ENCODE results near the gene RUNX2.

RUNX2 gene

DNA sequence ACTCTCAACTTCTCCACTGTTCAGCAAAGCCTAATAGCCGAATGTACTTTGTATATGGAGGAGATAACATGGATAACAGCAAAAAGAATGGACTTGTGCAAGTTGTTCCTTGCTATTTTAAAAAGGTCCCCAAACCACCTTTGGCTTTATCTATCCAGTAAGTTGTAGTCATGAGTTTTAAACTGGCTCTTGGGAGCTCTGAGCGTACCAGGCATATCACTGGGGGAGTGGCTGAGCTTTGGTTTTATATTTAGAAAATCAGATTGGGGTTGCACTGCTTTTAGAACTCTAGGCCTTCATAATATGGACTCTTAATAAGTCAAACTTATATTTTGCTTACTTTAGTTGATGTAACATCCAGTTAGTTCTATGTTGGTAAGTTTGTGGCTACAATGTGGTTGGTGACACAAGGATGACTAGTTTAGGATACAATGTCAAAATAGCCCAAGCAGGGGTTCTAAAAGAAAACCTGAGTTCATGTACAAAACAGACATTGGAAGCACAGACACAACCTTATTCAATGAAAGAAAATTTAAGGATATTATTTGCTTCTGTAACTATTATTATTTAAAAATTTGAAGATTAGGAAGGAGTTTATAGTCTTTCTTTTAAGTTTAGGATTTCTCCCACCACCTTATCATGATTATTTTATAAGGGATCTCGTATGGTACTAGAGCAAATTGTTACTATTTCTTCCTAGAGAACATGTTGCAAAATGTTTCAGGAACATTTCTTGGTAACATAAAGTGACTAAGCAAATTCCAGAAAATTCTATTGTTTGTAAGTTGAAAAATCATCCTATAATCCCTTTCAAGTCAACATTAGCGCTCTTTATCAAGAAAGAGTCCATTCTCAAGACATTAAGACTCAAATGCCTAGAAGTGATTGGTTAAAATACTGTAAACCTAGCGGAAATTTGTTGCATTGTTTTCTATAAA is 215.4 kb downstream of the RUNX2 start:
- Histone ChIP-seq H3K27me3 (ENCODE audit: control insufficient read depth in 1 of 2, insufficient read depth in 2 of 2, low read length in 2 of 2) (no peaks in the 10 kb centered on the region), H3K9me3 (ENCODE audit: control insufficient read depth in 1 of 2, low read length in 2 of 2) (no peaks in the 10 kb centered on the region), H3K36me3 (ENCODE audit: control insufficient read depth in 1 of 2, insufficient read depth in 2 of 2, low read length in 2 of 2) (peaks cover 0 to 4% of the 10 kb centered on the region in 2 donors), H3K4me3 (ENCODE audit: low read depth in 1 of 2, low read length in 2 of 2) (no peak overlapping the region), H3K9ac (ENCODE audit: low read depth in 1 of 2, low read length in 2 of 2) (no peak overlapping the region), H3K27ac (ENCODE audit: low read depth, low read length) (no peak overlapping the region), H3K4me1 (ENCODE audit: control insufficient read depth in 1 of 2, insufficient read depth in 2 of 2, low read length in 2 of 2) (peaks cover 4% of the 10 kb centered on the region in 2 donors)

GRCh38 chr6:45545416-45545815 is 217.3 kb downstream of the RUNX2 start:
- H3K27ac ChIP-seq (ENCODE audit: low read depth, low read length): no peak overlapping the region
- H3K9ac ChIP-seq (ENCODE audit: low read depth in 1 of 2, low read length in 2 of 2): no peak overlapping the region
- H3K4me1 ChIP-seq (ENCODE audit: control insufficient read depth in 1 of 2, insufficient read depth in 2 of 2, low read length in 2 of 2): peaks cover 12 to 14% of the 10 kb centered on the region in 2 donors
- H3K36me3 ChIP-seq (ENCODE audit: control insufficient read depth in 1 of 2, insufficient read depth in 2 of 2, low read length in 2 of 2): peaks cover 0 to 4% of the 10 kb centered on the region in 2 donors
- H3K9me3 ChIP-seq (ENCODE audit: control insufficient read depth in 1 of 2, low read length in 2 of 2): no peaks in the 10 kb centered on the region
- H3K27me3 ChIP-seq (ENCODE audit: control insufficient read depth in 1 of 2, insufficient read depth in 2 of 2, low read length in 2 of 2): no peaks in the 10 kb centered on the region
- H3K4me3 ChIP-seq (ENCODE audit: low read depth in 1 of 2, low read length in 2 of 2): no peak overlapping the region

DNA sequence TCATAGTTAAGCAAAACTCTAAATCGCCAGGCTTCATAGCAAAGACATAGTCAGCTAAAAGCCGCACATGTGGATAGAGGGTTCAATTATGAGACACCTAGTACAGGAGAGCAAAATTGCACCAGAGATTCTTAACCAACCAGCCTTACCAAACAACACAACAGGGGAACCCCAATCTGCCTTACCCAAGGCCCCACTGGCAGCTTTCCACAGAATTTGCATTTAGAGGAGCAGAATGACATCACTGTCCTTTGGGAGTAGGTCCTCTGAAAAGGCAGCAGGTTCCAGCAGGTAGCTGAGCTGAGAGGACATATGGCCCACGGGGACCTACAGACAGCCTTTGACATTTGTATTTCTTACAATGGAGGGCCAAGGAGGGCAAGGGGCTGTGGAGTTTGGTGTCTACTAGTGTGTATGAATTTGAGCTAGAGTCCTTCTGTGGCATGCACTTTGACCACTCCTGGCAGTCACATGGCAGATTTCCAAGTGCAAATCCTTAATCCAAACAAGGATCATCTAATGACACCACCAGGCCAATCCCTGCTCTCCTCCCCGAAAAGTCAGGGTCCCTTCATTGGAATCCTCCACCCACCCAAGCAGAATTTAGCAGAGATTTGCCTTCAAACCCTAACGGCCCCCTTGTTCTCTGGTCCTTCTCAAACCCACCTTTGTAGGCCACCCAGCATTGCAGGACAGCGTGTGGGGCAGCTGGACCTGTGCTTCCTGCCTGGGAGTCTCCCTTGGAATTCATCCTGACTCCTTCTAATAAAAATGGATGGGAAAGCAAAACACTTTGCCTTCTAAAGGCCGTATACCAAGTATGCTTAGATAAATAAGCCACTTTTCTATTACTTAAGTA is 220.8 kb downstream of the RUNX2 start:
- Histone ChIP-seq H3K9me3 (ENCODE audit: control insufficient read depth in 1 of 2, low read length in 2 of 2) (no peaks in the 10 kb centered on the region), H3K9ac (ENCODE audit: low read depth in 1 of 2, low read length in 2 of 2) (no peak overlapping the region), H3K4me3 (ENCODE audit: low read depth in 1 of 2, low read length in 2 of 2) (no peak overlapping the region), H3K36me3 (ENCODE audit: control insufficient read depth in 1 of 2, insufficient read depth in 2 of 2, low read length in 2 of 2) (peaks cover 0 to 4% of the 10 kb centered on the region in 2 donors), H3K27me3 (ENCODE audit: control insufficient read depth in 1 of 2, insufficient read depth in 2 of 2, low read length in 2 of 2) (no peaks in the 10 kb centered on the region), H3K4me1 (ENCODE audit: control insufficient read depth in 1 of 2, insufficient read depth in 2 of 2, low read length in 2 of 2) (peaks cover 12 to 14% of the 10 kb centered on the region in 2 donors), H3K27ac (ENCODE audit: low read depth, low read length) (no peak overlapping the region)

- no peaks in the 10 kb centered on the region for H3K9me3 ChIP-seq (ENCODE audit: control insufficient read depth in 1 of 2, low read length in 2 of 2)
- H3K36me3 ChIP-seq (ENCODE audit: control insufficient read depth in 1 of 2, insufficient read depth in 2 of 2, low read length in 2 of 2): no peaks in the 10 kb centered on the region
- peaks cover 19 to 30% of the 10 kb centered on the region in 2 donors for H3K4me1 ChIP-seq (ENCODE audit: control insufficient read depth in 1 of 2, insufficient read depth in 2 of 2, low read length in 2 of 2)
- H3K27me3 ChIP-seq (ENCODE audit: control insufficient read depth in 1 of 2, insufficient read depth in 2 of 2, low read length in 2 of 2): no peaks in the 10 kb centered on the region
- H3K27ac ChIP-seq (ENCODE audit: low read depth, low read length): no peak overlapping the region
- no peak overlapping the region for H3K9ac ChIP-seq (ENCODE audit: low read depth in 1 of 2, low read length in 2 of 2)
- no peak overlapping the region for H3K4me3 ChIP-seq (ENCODE audit: low read depth in 1 of 2, low read length in 2 of 2)
Observed at GRCh38 chr6:45552536-45552935, 224.4 kb downstream of the RUNX2 start.

- Histone ChIP-seq H3K4me3 (ENCODE audit: low read depth in 1 of 2, low read length in 2 of 2) (no peak overlapping the region), H3K9ac (ENCODE audit: low read depth in 1 of 2, low read length in 2 of 2) (no peak overlapping the region), H3K9me3 (ENCODE audit: control insufficient read depth in 1 of 2, low read length in 2 of 2) (no peaks in the 10 kb centered on the region), H3K27me3 (ENCODE audit: control insufficient read depth in 1 of 2, insufficient read depth in 2 of 2, low read length in 2 of 2) (no peaks in the 10 kb centered on the region), H3K27ac (ENCODE audit: low read depth, low read length) (no peak overlapping the region), H3K36me3 (ENCODE audit: control insufficient read depth in 1 of 2, insufficient read depth in 2 of 2, low read length in 2 of 2) (no peaks in the 10 kb centered on the region), H3K4me1 (ENCODE audit: control insufficient read depth in 1 of 2, insufficient read depth in 2 of 2, low read length in 2 of 2) (peaks cover 13 to 23% of the 10 kb centered on the region in 2 donors)
Observed at GRCh38 chr6:45553730-45554344, 225.7 kb downstream of the RUNX2 start.

GRCh38 chr6:45554591-45554990 is 226.5 kb downstream of the RUNX2 start:
- Histone ChIP-seq H3K9ac (ENCODE audit: low read depth in 1 of 2, low read length in 2 of 2) (no peak overlapping the region), H3K4me1 (ENCODE audit: control insufficient read depth in 1 of 2, insufficient read depth in 2 of 2, low read length in 2 of 2) (peaks cover 6 to 18% of the 10 kb centered on the region in 2 donors), H3K27ac (ENCODE audit: low read depth, low read length) (no peak overlapping the region), H3K36me3 (ENCODE audit: control insufficient read depth in 1 of 2, insufficient read depth in 2 of 2, low read length in 2 of 2) (no peaks in the 10 kb centered on the region), H3K27me3 (ENCODE audit: control insufficient read depth in 1 of 2, insufficient read depth in 2 of 2, low read length in 2 of 2) (no peaks in the 10 kb centered on the region), H3K9me3 (ENCODE audit: control insufficient read depth in 1 of 2, low read length in 2 of 2) (no peaks in the 10 kb centered on the region), H3K4me3 (ENCODE audit: low read depth in 1 of 2, low read length in 2 of 2) (no peak overlapping the region)

DNA sequence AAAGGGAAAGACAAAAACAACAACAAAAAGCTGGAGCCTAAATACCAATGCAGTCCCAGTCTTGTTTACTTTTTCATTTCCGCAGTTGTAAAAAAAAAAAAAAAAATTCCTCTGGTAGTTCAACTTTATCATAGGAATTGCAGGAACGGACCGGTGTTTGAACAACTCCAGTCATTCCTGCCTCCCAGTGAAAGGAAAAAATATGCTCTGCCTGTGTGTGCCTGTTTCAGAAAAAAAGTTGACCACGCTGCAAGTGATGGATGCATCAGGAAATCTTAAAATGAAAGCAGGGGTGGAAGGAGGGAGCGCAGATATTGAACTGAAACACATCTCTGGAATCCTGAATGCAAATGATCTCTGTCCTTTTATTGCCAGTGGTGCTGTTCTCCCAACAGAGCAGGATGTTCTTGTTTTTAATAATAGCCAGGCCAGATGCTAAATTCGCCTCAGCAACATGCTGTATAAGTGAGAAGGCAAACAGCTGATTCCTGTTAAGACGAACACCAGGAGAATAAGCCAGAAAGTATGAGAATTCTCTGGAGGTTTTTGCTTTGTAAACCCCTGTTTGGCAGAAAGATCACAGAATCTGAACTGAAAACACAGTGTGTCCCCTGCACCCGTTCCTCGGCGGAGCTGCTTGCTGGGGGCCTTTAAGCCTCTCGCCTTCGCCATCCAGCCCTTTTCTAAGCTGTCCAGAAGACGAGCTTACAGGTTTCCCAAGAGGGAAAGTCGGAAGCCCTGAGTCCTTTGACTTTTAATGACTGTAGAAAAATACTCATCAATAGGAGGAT is 228.0 kb downstream of the RUNX2 start:
- H3K9me3 ChIP-seq (ENCODE audit: control insufficient read depth in 1 of 2, low read length in 2 of 2): no peaks in the 10 kb centered on the region
- H3K9ac ChIP-seq (ENCODE audit: low read depth in 1 of 2, low read length in 2 of 2): no peak overlapping the region
- H3K36me3 ChIP-seq (ENCODE audit: control insufficient read depth in 1 of 2, insufficient read depth in 2 of 2, low read length in 2 of 2): no peaks in the 10 kb centered on the region
- H3K27me3 ChIP-seq (ENCODE audit: control insufficient read depth in 1 of 2, insufficient read depth in 2 of 2, low read length in 2 of 2): no peaks in the 10 kb centered on the region
- peak overlapping the region; percentile 4 to 44 for H3K4me3 ChIP-seq (ENCODE audit: low read depth in 1 of 2, low read length in 2 of 2)
- H3K4me1 ChIP-seq (ENCODE audit: control insufficient read depth in 1 of 2, insufficient read depth in 2 of 2, low read length in 2 of 2): peaks cover 6 to 18% of the 10 kb centered on the region in 2 donors
- no peak overlapping the region for H3K27ac ChIP-seq (ENCODE audit: low read depth, low read length)

- Histone ChIP-seq H3K4me3 (ENCODE audit: low read depth in 1 of 2, low read length in 2 of 2) (no peak overlapping the region), H3K9me3 (ENCODE audit: control insufficient read depth in 1 of 2, low read length in 2 of 2) (no peaks in the 10 kb centered on the region), H3K27ac (ENCODE audit: low read depth, low read length) (no peak overlapping the region), H3K27me3 (ENCODE audit: control insufficient read depth in 1 of 2, insufficient read depth in 2 of 2, low read length in 2 of 2) (no peaks in the 10 kb centered on the region), H3K36me3 (ENCODE audit: control insufficient read depth in 1 of 2, insufficient read depth in 2 of 2, low read length in 2 of 2) (no peaks in the 10 kb centered on the region), H3K4me1 (ENCODE audit: control insufficient read depth in 1 of 2, insufficient read depth in 2 of 2, low read length in 2 of 2) (peaks cover 6 to 18% of the 10 kb centered on the region in 2 donors), H3K9ac (ENCODE audit: low read depth in 1 of 2, low read length in 2 of 2) (no peak overlapping the region)
Observed at GRCh38 chr6:45556828-45557227, 228.7 kb downstream of the RUNX2 start.

GRCh38 chr6:45557454-45557853 is 229.3 kb downstream of the RUNX2 start:
- no peaks in the 10 kb centered on the region for H3K9me3 ChIP-seq (ENCODE audit: control insufficient read depth in 1 of 2, low read length in 2 of 2)
- no peaks in the 10 kb centered on the region for H3K27me3 ChIP-seq (ENCODE audit: control insufficient read depth in 1 of 2, insufficient read depth in 2 of 2, low read length in 2 of 2)
- peaks cover 6 to 18% of the 10 kb centered on the region in 2 donors for H3K4me1 ChIP-seq (ENCODE audit: control insufficient read depth in 1 of 2, insufficient read depth in 2 of 2, low read length in 2 of 2)
- H3K36me3 ChIP-seq (ENCODE audit: control insufficient read depth in 1 of 2, insufficient read depth in 2 of 2, low read length in 2 of 2): no peaks in the 10 kb centered on the region
- H3K4me3 ChIP-seq (ENCODE audit: low read depth in 1 of 2, low read length in 2 of 2): no peak overlapping the region
- H3K27ac ChIP-seq (ENCODE audit: low read depth, low read length): no peak overlapping the region
- H3K9ac ChIP-seq (ENCODE audit: low read depth in 1 of 2, low read length in 2 of 2): no peak overlapping the region
